CD14-positive monocyte (primary cell): ENCODE measurements around the gene CUEDC1. TPM values are rescaled to one million over a fixed set of nuclear protein-coding genes. Genes with fewer than 3 reads are reported as not detected.

Source experiments
- DNase-seq, 3 donors: peaks; one replicate each; pipeline ENCODE4 v3.0.0-alpha.2; 2011 to 2022
- H2AFZ ChIP-seq: 2 replicates; pipeline ENCODE4 v1.6.0; 2012; ENCODE audit warnings: mild to moderate bottlenecking, low read depth, low read length, inconsistent platforms; ENCODE audit not compliant: insufficient read depth, poor library complexity, severe bottlenecking
- H3K27ac ChIP-seq, 2 donors: 1 replicate in 1 of 2; 2 replicates in 1 of 2; pipeline ENCODE4 v1.5.1; 2012 to 2013; ENCODE audit warnings: low read length in 2 of 2, control low read depth in 1 of 2, inconsistent platforms in 1 of 2, low read depth in 1 of 2, mild to moderate bottlenecking in 1 of 2
- H3K27me3 ChIP-seq, 2 donors: one replicate each; pipeline versions ENCODE4 v1.6.0 to v1.6.1; 2011 to 2013; ENCODE audit warnings: low read length in 2 of 2; ENCODE audit not compliant: control insufficient read depth in 2 of 2, insufficient read depth in 2 of 2
- H3K36me3 ChIP-seq, 2 donors: replicated peaks in 1 of 2; 1 replicate in 1 of 2; 2 replicates in 1 of 2; pipeline versions ENCODE4 v1.5.1 to v1.6.1; 2012 to 2013; ENCODE audit warnings: low read length in 2 of 2, control low read depth in 1 of 2, inconsistent platforms in 1 of 2, mild to moderate bottlenecking in 1 of 2; ENCODE audit not compliant: insufficient read depth in 2 of 2, control insufficient read depth in 1 of 2
- H3K4me1 ChIP-seq, 2 donors: 1 replicate in 1 of 2; 2 replicates in 1 of 2; pipeline versions ENCODE4 v1.5.1 to v1.6.1; 2012 to 2013; ENCODE audit warnings: low read length in 2 of 2, control low read depth in 1 of 2, inconsistent platforms in 1 of 2, mild to moderate bottlenecking in 1 of 2, moderate library complexity in 1 of 2; ENCODE audit not compliant: insufficient read depth in 2 of 2, control insufficient read depth in 1 of 2
- H3K4me2 ChIP-seq: replicated peaks from 2 replicates; pipeline ENCODE3; 2012; ENCODE audit warnings: low read length, moderate library complexity, mild to moderate bottlenecking; ENCODE audit not compliant: poor library complexity, severe bottlenecking; ENCODE audit errors: extremely low read depth
- H3K4me3 ChIP-seq, 3 experiments: fragments of 200-600 bp in 1 of 3; sonication (generic) in 1 of 3; replicated peaks in 1 of 3; 1 replicate in 2 of 3; 2 replicates in 1 of 3; pipeline ENCODE4 v1.5.1; 2011 to 2013; ENCODE audit warnings: low read length in 3 of 3, mild to moderate bottlenecking in 3 of 3, control low read depth in 2 of 3, low read depth in 2 of 3, inconsistent platforms in 1 of 3, moderate library complexity in 1 of 3
- H3K79me2 ChIP-seq: 2 replicates; pipeline ENCODE4 v1.6.0; 2012; ENCODE audit warnings: mild to moderate bottlenecking, control low read depth, inconsistent platforms, low read length, moderate library complexity; ENCODE audit not compliant: insufficient read depth
- H3K9ac ChIP-seq: 2 replicates; pipeline ENCODE4 v1.6.0; 2017; ENCODE audit warnings: low read length, mild to moderate bottlenecking; ENCODE audit not compliant: insufficient read depth, poor library complexity, severe bottlenecking
- H3K9me3 ChIP-seq, 2 donors: replicated peaks in 1 of 2; 1 replicate in 1 of 2; 2 replicates in 1 of 2; pipeline versions ENCODE4 v1.5.1 to v1.6.1; 2012 to 2013; ENCODE audit warnings: low read length in 2 of 2, control low read depth in 1 of 2; ENCODE audit not compliant: control insufficient read depth in 1 of 2, insufficient read depth in 1 of 2
- H4K20me1 ChIP-seq: 2 replicates; pipeline ENCODE4 v1.6.0; 2012; ENCODE audit warnings: mild to moderate bottlenecking, low read length, control low read depth, moderate library complexity; ENCODE audit not compliant: insufficient read depth
- H3K27ac Mint-ChIP-seq, 7 donors: one replicate each; pipeline ENCODE4 v1.8.0; 2020; ENCODE audit warnings: mild to moderate bottlenecking in 7 of 7, mixed read lengths in 7 of 7, moderate library complexity in 6 of 7, inconsistent platforms in 2 of 7
- H3K27me3 Mint-ChIP-seq, 3 donors: one replicate each; pipeline ENCODE4 v1.8.0; 2021 to 2022; ENCODE audit warnings: low read depth in 3 of 3, mild to moderate bottlenecking in 3 of 3, mixed read lengths in 3 of 3, moderate library complexity in 3 of 3, inconsistent platforms in 1 of 3
- H3K36me3 Mint-ChIP-seq, 2 donors: one replicate each; pipeline ENCODE4 v1.8.0; 2020; ENCODE audit warnings: mixed read lengths in 2 of 2, inconsistent platforms in 1 of 2, mild to moderate bottlenecking in 1 of 2
- H3K4me1 Mint-ChIP-seq: one replicate; pipeline ENCODE4 v1.8.0; 2020; ENCODE audit warnings: mild to moderate bottlenecking, mixed read lengths
- H3K4me3 Mint-ChIP-seq, 2 donors: one replicate each; pipeline ENCODE4 v1.8.0; 2020; ENCODE audit warnings: mild to moderate bottlenecking in 2 of 2, mixed read lengths in 2 of 2, moderate library complexity in 1 of 2
- H3K9me3 Mint-ChIP-seq, 7 donors: one replicate each; pipeline ENCODE4 v1.8.0; 2020 to 2022; ENCODE audit warnings: mixed read lengths in 7 of 7, mild to moderate bottlenecking in 6 of 7, moderate library complexity in 6 of 7, inconsistent platforms in 2 of 7
- CTCF ChIP-seq: fragments of 200-600 bp; IDR thresholded peaks from one replicate; pipeline ENCODE4 v1.8.0; 2022; ENCODE audit warnings: antibody characterized with exemption, mild to moderate bottlenecking
- WGBS: methylation state at CpG from one replicate; pipeline ENCODE4 v1.1.5; 2013; ENCODE audit warnings: missing lambda C conversion rate; ENCODE audit not compliant: insufficient coverage; 5-methylcytosine and 5-hydroxymethylcytosine counted together
- intact Hi-C, 2 donors: fragments of 100-400 bp; cut with micrococcal nuclease; formaldehyde crosslinking; loops; one replicate each; pipeline versions ENCODE4 v1.15.0 to v1.15.1; 2023
- polyA plus RNA-seq, 3 donors: library from polyadenylated mRNA; depleted of rRNA in 1 of 3; unstranded in 2 of 3; stranded (reverse) in 1 of 3; fragments of 300-500 nt in 2 of 3; fragments of >200 nt in 1 of 3; fragmentation: Illumina TruSeq in 2 of 3; gene quantifications; 1 replicate in 2 of 3; 2 replicates in 1 of 3; pipeline ENCODE4 v1.2.3, GENCODE V29; 2012 to 2021

The CUEDC1 gene
- polyA plus RNA-seq, 3 donors, result 4.2 to 31.0 (median 4.3) TPM

GRCh38 chr17:57949649-57950048 is 5.6 kb downstream of the CUEDC1 start:
- TF ChIP-seq CTCF, result no peak
- no peaks in the 10 kb centered on the region for H4K20me1 ChIP-seq
- Mint-ChIP-seq H3K27me3 (peaks cover 7 to 17% (median 15%) of the 10 kb centered on the region in 3 donors), H3K4me1 (peaks cover 79% of the 10 kb centered on the region), H3K27ac (peak overlapping the region; percentile 88 to 96 (median 93)), H3K4me3 (peak overlapping the region in 1 of 2 donors; percentile 46), H3K36me3 (peaks cover 8 to 19% of the 10 kb centered on the region in 2 donors), H3K9me3 (peaks cover 0 to 3% (median 0%) of the 10 kb centered on the region in 7 donors)
- intact Hi-C loops, result loop anchor here (2.0 to 5.0 kb wide), 2 partner anchors 37 to 38 kb away; partner anchors contain the start of gene VEZF1 (in 1 of the 2)
- peak; percentile 49 to 72 (median 62) for DNase-seq
- WGBS, result 100% methylated on average over 1 of the region's 5 CpGs
- peak overlapping the region; percentile 49 for H3K9ac ChIP-seq
- peaks cover 0 to 7% of the 10 kb centered on the region in 2 donors for H3K27me3 ChIP-seq
- H3K36me3 ChIP-seq, result no peaks in the 10 kb centered on the region
- H3K79me2 ChIP-seq, result peaks cover 29% of the 10 kb centered on the region
- H3K27ac ChIP-seq, result peak overlapping the region; percentile 75 to 92
- peaks cover 76 to 92% of the 10 kb centered on the region in 2 donors for H3K4me1 ChIP-seq
- H2AFZ ChIP-seq, result no peak overlapping the region
- H3K4me3 ChIP-seq, result peak overlapping the region in 1 of 3 experiments; percentile 74
- no peaks in the 10 kb centered on the region for H3K9me3 ChIP-seq
- H3K4me2 ChIP-seq, result peak overlapping the region; percentile 34

- H3K9me3 Mint-ChIP-seq, result peaks cover 0 to 3% (median 0%) of the 10 kb centered on the region in 7 donors
- TF ChIP-seq CTCF, result no peak
- intact Hi-C loops, result loop anchor here (2.0 to 5.0 kb wide), 2 partner anchors 38 to 39 kb away; partner anchors contain the start of gene VEZF1 (in 1 of the 2)
- peaks cover 3 to 12% (median 9%) of the 10 kb centered on the region in 3 donors for H3K27me3 Mint-ChIP-seq
- DNase-seq, result peak; percentile 78 to 95 (median 85)
- H3K4me1 Mint-ChIP-seq, result peaks cover 74% of the 10 kb centered on the region
- Histone ChIP-seq H3K27me3 (peaks cover 0 to 3% of the 10 kb centered on the region in 2 donors), H3K36me3 (no peaks in the 10 kb centered on the region), H2AFZ (no peak overlapping the region), H3K4me1 (peaks cover 71 to 84% of the 10 kb centered on the region in 2 donors), H3K9ac (peak overlapping the region; percentile 49), H3K4me2 (peak overlapping the region; percentile 75), H3K27ac (peak overlapping the region; percentile 75 to 92), H3K79me2 (peaks cover 29% of the 10 kb centered on the region), H3K4me3 (peak overlapping the region in 1 of 3 experiments; percentile 74), H3K9me3 (no peaks in the 10 kb centered on the region), H4K20me1 (no peaks in the 10 kb centered on the region)
- peak overlapping the region; percentile 47 to 70 for H3K4me3 Mint-ChIP-seq
- peak overlapping the region; percentile 88 to 96 (median 93) for H3K27ac Mint-ChIP-seq
- peaks cover 11 to 18% of the 10 kb centered on the region in 2 donors for H3K36me3 Mint-ChIP-seq
- 22% methylated on average over 4 of the region's 5 CpGs for WGBS
These were observed 6.4 kb downstream of the CUEDC1 start for GRCh38 chr17:57948555-57949420.
